IMR-90 (cell line): Measurements from ENCODE around the gene PAPLN. TPM values are rescaled to one million over a fixed set of nuclear protein-coding genes. Genes with fewer than 3 reads are reported as not detected.
A peak's percentile ranks its signal among the peaks of the same experiment; 100 is the strongest.

Experiments
- ELK1 ChIP-seq: fragments of 150-350 bp; IDR thresholded peaks from 2 replicates; pipeline ENCODE4 v1.6.1; 2016; ENCODE audit warnings: low read depth, mild to moderate bottlenecking, low read length, moderate library complexity, borderline replicate concordance
- MAZ ChIP-seq: IDR thresholded peaks from 2 replicates; pipeline ENCODE4 v1.6.1; 2012; ENCODE audit warnings: low read depth, mild to moderate bottlenecking, low read length, improper control_type of control experiment, moderate library complexity, borderline replicate concordance
- POLR2A ChIP-seq: IDR thresholded peaks from 2 replicates; pipeline ENCODE4 v1.6.1; 2012; ENCODE audit warnings: mild to moderate bottlenecking, low read depth, low read length
- RAD21 ChIP-seq: IDR thresholded peaks from 2 replicates; pipeline ENCODE4 v1.6.1; 2012; ENCODE audit warnings: low read length, improper control_type of control experiment
- polyA plus RNA-seq, 3 experiments: library from polyadenylated mRNA; depleted of rRNA; stranded (reverse); fragments of >200 nt; gene quantifications; 2 replicates each; pipeline ENCODE4 v1.2.3, GENCODE V29; 2012; ENCODE audit warnings: low replicate concordance in 1 of 3
- total RNA-seq: library from RNA; depleted of rRNA; stranded (reverse); fragments of >200 nt; gene quantifications from 2 replicates; pipeline ENCODE4 v1.2.3, GENCODE V29; 2012

PAPLN gene
- total and polyA plus RNA-seq, 2 of the 4 experiments (the other 2 are of a cell fraction): 0.36 to 1.2 TPM

GRCh38 chr14:73227812-73228781 is 9.2 kb upstream of the PAPLN start (continued):
- no peak for TF ChIP-seq ELK1
- TF ChIP-seq POLR2A: no peak
- no peak for TF ChIP-seq RAD21
- peak; percentile 51; the same call in 1 of the 2 replicates for TF ChIP-seq MAZ
